Body of pancreas (tissue), 4 donors: ENCODE measurements around the gene VPS45. TPM values are rescaled to one million over a fixed set of nuclear protein-coding genes. Genes with fewer than 3 reads are reported as not detected.
"Not testable (repeated sequence)": the region's sequence is repeated elsewhere in the genome, so short reads cannot be mapped to it uniquely, and the experiment has no call there.

Experiments
- ATAC-seq: fragments of 150-250 bp; one replicate; pipeline ENCODE4 v1.9.1; 2016
- DNase-seq, 4 donors: peaks; one replicate each; pipeline ENCODE4 v3.0.0-alpha.2; 2019
- H3K27ac ChIP-seq, 4 donors: fragments of 200-600 bp; sonication (generic); 1 replicate in 3 of 4; 2 replicates in 1 of 4; pipeline versions ENCODE4 v1.5.1 to v1.6.1; 2016 to 2019; ENCODE audit warnings: mild to moderate bottlenecking in 1 of 4, mixed read lengths in 1 of 4, moderate library complexity in 1 of 4
- H3K27me3 ChIP-seq, 2 donors: fragments of 200-600 bp; sonication (generic); one replicate each; pipeline ENCODE4 v1.6.0; 2016; ENCODE audit warnings: mild to moderate bottlenecking in 1 of 2
- H3K36me3 ChIP-seq, 2 donors: fragments of 200-600 bp; sonication (generic); replicated peaks in 1 of 2; 2 replicates each; pipeline ENCODE4 v1.5.1; 2016; ENCODE audit warnings: low read depth in 2 of 2; ENCODE audit not compliant: insufficient read depth in 1 of 2
- H3K4me1 ChIP-seq: fragments of 200-600 bp; sonication (generic); one replicate; pipeline ENCODE4 v1.6.0; 2016
- H3K4me3 ChIP-seq, 2 donors: fragments of 200-600 bp; sonication (generic); 1 replicate in 1 of 2; 2 replicates in 1 of 2; pipeline ENCODE4 v1.5.1; 2016 to 2019
- H3K9me3 ChIP-seq, 3 donors: fragments of 200-600 bp; sonication (generic); 1 replicate in 2 of 3; 2 replicates in 1 of 3; pipeline ENCODE4 v1.5.1; 2016
- CTCF ChIP-seq, 7 experiments: fragments of 450-650 bp in 4 of 7; fragments of 200-600 bp in 3 of 7; sonication (generic) in 3 of 7; IDR thresholded peaks; one replicate each; pipeline ENCODE4 v1.5.1; 2016 to 2019; ENCODE audit warnings: antibody characterized with exemption in 7 of 7
- POLR2A ChIP-seq, 3 donors: fragments of 450-650 bp; IDR thresholded peaks; one replicate each; pipeline ENCODE4 v1.6.1; 2016; ENCODE audit warnings: antibody characterized with exemption in 3 of 3, mild to moderate bottlenecking in 2 of 3
- WGBS, 2 donors: methylation state at CpG; one replicate each; pipeline ENCODE4 v1.1.5; 2017; 5-methylcytosine and 5-hydroxymethylcytosine counted together
- intact Hi-C: fragments of 100-400 bp; cut with DNase I; formaldehyde crosslinking; loops from one replicate; pipeline ENCODE4 v1.15.1; 2023
- total RNA-seq, 2 donors: library from RNA; depleted of rRNA; stranded (reverse); fragments of >200 nt; gene quantifications; one replicate each; pipeline ENCODE4 v1.1.0, GENCODE V29; 2016

VPS45 gene
- total RNA-seq, 2 donors from 2014 or later: 30.9 to 34.3 TPM

- no peaks in the 10 kb centered on the region for H3K9me3 ChIP-seq
- H3K4me3 ChIP-seq: no peak overlapping the region
- no peaks in the 10 kb centered on the region for H3K4me1 ChIP-seq
- H3K36me3 ChIP-seq: no peaks in the 10 kb centered on the region
- ATAC-seq (no peak), DNase-seq (no peak)
- H3K27ac ChIP-seq: no peak overlapping the region
- H3K27me3 ChIP-seq: no peaks in the 10 kb centered on the region
- 53 to 55% methylated on average over 7 of the region's 7 CpGs for WGBS, 2 donors
- intact Hi-C loops: loop anchor here (5.0 kb wide), 1 partner anchor 89 kb away; no protein-coding TSS in a partner anchor
- TF ChIP-seq POLR2A (IDR thresholded peaks at IDR 0.05) (no peak), CTCF (IDR thresholded peaks at IDR 0.05) (no peak)
Observed at GRCh38 chr1:150051089-150051373, 16.5 kb upstream of the VPS45 start.

GRCh38 chr1:150051905-150052412 lies 15.6 kb upstream of the VPS45 start:
- not testable (repeated sequence) for H3K36me3 ChIP-seq, H3K4me1 ChIP-seq, ATAC-seq, H3K4me3 ChIP-seq, H3K9me3 ChIP-seq, H3K27me3 ChIP-seq, H3K27ac ChIP-seq, DNase-seq
- 44 to 46% methylated on average over 3 of the region's 3 CpGs for WGBS, 2 donors
- intact Hi-C loops: loop anchor here (5.0 kb wide), 1 partner anchor 90 kb away; no protein-coding TSS in a partner anchor

DNA sequence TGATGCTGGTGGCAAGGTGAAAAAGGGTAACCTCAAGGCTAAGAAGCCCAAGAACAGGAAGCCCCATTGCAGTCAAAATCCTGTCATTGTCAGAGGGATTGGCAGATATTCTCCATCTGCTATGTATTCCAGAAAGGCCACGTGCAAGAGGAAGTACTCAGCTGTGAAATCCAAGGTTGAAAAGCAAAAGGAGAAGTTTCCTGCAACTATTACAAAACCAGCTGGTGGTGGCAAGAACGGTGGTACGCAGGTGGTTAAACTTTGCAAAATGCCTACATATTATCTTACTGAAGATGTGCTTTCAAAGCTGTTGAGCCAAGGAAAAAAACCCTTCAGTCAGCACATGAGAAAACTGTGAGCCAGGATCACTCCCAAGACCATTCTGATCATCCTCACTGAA lies 13.7 kb upstream of the VPS45 start:
- H3K4me3 ChIP-seq: no peak overlapping the region
- TF ChIP-seq POLR2A (IDR thresholded peaks at IDR 0.05): no peak
- TF ChIP-seq CTCF (IDR thresholded peaks at IDR 0.05): no peak
- 64 to 66% methylated on average over 3 of the region's 3 CpGs for WGBS, 2 donors
- H3K27ac ChIP-seq: no peak overlapping the region
- intact Hi-C loops: loop anchor here (5.0 kb wide), 1 partner anchor 92 kb away; no protein-coding TSS in a partner anchor
- H3K36me3 ChIP-seq: no peaks in the 10 kb centered on the region
- no peaks in the 10 kb centered on the region for H3K4me1 ChIP-seq
- no peaks in the 10 kb centered on the region for H3K9me3 ChIP-seq
- H3K27me3 ChIP-seq: no peaks in the 10 kb centered on the region
- ATAC-seq (no peak), DNase-seq (no peak)

DNA sequence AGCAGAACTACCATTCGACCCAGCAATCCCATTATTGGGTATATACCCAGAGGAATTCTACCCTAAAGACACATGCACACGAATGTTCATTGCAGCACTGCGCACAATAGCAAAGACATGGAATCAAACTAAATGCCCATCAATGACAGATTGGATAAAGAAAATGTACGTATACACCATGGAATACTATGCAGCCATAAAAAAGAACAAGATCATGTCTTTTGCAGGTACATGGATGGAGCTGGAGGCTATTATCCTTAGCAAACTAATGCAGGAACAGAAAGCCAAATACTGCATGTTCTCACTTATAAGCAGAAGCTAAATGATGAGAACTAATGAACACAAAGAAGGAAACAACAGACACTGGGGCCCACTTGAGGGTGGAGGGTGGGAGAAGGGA lies 12.1 kb upstream of the VPS45 start:
- 92 to 93% methylated on average over 4 of the region's 4 CpGs for WGBS, 2 donors

GRCh38 chr1:150056407-150056806 lies 11.2 kb upstream of the VPS45 start:
- TF ChIP-seq CTCF (IDR thresholded peaks at IDR 0.05) (no peak), POLR2A (IDR thresholded peaks at IDR 0.05) (no peak)
- no peak for DNase-seq
- H3K4me1 ChIP-seq: no peaks in the 10 kb centered on the region
- H3K36me3 ChIP-seq: no peaks in the 10 kb centered on the region
- H3K9me3 ChIP-seq: no peaks in the 10 kb centered on the region
- no peak overlapping the region for H3K27ac ChIP-seq
- no peak for ATAC-seq
- no peaks in the 10 kb centered on the region for H3K27me3 ChIP-seq
- intact Hi-C loops: no loop called here
- no peak overlapping the region for H3K4me3 ChIP-seq
- WGBS, 2 donors: 32 to 47% methylated on average over 1 of the region's 1 CpG

More for the DNA sequence above, 12.1 kb upstream of the VPS45 start:
- H3K27ac ChIP-seq, DNase-seq, H3K4me3 ChIP-seq, H3K4me1 ChIP-seq, H3K36me3 ChIP-seq, H3K9me3 ChIP-seq, H3K27me3 ChIP-seq, intact Hi-C loops, ATAC-seq: not testable (repeated sequence)

GRCh38 chr1:150060260-150060659 lies 7.3 kb upstream of the VPS45 start:
- intact Hi-C loops: no loop called here
- no peak for ATAC-seq
- DNase-seq: no peak
- WGBS, 2 donors: 65 to 70% methylated on average over 4 of the region's 4 CpGs
- Histone ChIP-seq H3K27me3 (no peaks in the 10 kb centered on the region), H3K4me3 (no peak overlapping the region), H3K9me3 (no peaks in the 10 kb centered on the region), H3K4me1 (no peaks in the 10 kb centered on the region), H3K27ac (no peak overlapping the region), H3K36me3 (no peaks in the 10 kb centered on the region)
- TF ChIP-seq CTCF (IDR thresholded peaks at IDR 0.05) (no peak), POLR2A (IDR thresholded peaks at IDR 0.05) (no peak)
